DMS 273 (cell line): ENCODE data around the gene ZNF625.
A peak's percentile ranks its signal among the peaks of the same experiment; 100 is the strongest.

Experiments
- DNase-seq: peaks from one replicate; lab custom pipeline; 2025; ENCODE audit not compliant: unreplicated experiment; lab: John Stamatoyannopoulos, UW

ZNF625 gene

GRCh38 chr19:12156223-12157058 lies at the start of gene ZNF625:
Gene ZNF625, minus strand, starts transcription at chr19:12156734. Its CDS starts 176 bp downstream, at chr19:12156558.
- DNase-seq = peak; percentile 95

DNA sequence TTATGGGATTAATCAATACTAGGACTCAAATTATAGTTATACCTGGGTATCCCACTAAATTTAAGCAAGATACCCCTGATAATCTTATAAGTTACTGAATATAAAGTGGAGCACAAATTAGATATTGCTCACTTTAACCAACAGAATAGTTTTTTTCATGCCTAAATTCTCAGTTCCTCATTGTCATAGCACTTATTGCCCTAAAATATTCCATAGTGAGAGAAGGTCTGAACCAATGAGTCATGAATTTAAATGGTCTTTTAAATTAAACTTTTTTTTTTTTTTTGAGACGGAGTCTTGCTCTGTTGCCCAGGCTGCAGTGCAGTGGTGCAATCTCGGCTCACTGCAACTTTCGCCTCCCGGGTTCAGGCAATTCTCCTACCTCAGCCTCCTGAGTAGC lies 48.8 kb upstream of the ZNF625 start:
- no peak for DNase-seq

- no peak for DNase-seq
Observed at GRCh38 chr19:12202250-12202649, 45.7 kb upstream of the ZNF625 start.

DNA sequence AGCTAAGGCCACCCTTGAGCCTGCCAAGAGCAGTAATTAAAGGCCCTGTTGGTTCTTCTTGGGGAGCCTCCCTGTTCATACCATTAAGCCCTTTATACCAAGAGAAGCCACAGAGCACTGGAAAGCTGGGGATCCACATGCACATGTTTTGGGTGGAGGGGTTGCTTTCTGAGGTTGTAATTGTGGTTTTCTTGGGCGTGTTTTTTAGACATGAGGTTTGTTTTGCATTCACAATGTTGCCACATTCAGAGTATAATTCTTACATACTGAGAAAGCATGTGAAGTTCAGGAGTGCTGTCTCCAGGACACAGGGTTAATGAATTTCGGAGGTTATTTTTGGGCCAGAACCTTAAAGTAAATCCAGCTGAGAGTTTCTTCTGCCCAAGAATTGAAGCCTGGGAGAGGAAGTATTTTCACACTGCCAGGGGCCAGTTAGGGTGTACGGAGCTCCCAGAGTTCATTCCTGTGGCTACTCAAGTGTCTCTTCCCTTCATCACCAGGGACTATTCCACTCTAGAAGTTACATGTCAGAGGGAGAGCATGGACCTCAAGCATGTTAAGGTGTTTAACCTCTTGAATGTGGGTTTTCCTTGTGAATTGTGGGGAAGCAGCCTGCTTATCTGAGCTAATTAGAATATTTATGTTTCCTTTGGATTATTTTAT lies 43.4 kb upstream of the ZNF625 start:
- no peak for DNase-seq

DNA sequence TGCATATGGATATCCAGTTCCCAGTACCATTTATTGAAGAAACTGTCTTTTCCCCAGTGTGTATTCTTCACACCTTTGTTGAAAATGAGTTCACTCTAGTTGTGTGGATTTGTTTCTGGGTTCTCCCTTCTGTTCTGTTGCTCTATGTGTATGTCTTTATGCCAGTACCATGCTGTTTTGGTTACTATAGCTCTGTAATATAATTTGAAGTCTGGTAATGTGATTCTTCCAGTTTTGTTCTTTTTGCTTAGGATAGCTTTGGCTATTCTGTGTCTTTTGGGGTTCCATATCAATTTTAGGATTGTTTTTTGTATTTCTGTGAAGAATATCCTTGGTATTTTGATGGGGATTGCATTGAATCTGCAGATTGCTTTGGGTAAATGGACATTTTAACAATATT lies 41.6 kb upstream of the ZNF625 start:
- no peak for DNase-seq

DNA sequence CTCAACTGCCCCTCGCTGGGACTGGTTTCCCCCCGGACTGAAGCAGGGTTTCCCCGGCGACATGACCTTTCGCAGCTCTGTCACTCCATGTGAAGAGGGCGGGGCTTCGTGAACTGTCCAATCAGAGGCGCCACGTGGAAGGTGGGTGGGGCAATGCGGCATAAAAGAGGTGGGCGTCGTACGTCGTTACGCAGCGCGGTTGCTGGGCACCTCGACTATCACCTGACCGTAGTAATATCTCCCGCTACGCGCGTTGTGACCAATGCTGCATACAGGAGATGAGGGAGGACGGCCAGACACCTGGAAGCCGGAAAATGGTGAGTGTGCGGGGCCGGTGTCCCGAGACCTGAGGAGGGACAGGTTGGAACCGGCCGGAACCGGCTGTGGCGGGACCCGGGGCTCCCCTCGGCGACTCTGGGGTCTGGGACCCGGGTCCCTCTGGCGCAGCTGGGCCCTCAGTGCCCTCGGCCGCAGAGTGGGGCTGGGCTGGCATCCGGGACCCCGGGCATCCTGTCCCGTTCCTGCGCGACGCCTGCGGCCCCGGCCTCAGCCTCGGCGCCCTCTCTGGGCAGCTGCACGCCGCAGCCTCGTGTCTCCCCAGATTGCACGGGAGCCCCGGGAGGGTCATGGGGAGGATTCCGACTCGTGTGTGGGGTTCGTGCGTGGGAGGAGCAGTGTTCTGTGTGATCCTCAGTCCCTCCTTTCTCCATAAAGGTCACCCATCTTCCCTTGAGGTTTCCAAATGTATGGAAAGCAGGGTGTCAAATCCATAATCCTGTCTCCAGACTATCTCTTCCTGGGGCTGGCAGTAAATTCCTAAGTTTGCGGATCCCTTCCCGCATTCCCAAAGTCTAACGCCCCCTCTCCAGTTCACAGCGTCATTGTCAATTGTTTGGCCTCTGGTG lies 38.5 kb upstream of the ZNF625 start:
- DNase-seq = no peak

DNA sequence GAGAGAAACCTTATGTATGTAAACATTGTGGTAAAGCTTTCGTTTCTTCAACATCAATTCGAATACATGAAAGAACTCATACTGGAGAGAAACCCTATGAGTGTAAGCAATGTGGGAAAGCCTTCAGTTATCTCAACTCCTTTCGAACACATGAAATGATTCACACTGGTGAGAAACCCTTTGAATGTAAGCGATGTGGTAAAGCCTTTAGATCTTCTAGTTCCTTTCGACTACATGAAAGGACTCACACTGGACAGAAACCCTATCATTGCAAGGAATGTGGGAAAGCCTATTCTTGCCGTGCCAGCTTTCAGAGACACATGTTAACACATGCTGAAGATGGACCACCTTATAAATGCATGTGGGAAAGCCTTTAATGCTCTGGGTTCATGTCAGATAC lies 31.1 kb upstream of the ZNF625 start:
- DNase-seq = peak; percentile 8

- DNase-seq = no peak
Observed at GRCh38 chr19:12180377-12180776, 23.8 kb upstream of the ZNF625 start.

DNA sequence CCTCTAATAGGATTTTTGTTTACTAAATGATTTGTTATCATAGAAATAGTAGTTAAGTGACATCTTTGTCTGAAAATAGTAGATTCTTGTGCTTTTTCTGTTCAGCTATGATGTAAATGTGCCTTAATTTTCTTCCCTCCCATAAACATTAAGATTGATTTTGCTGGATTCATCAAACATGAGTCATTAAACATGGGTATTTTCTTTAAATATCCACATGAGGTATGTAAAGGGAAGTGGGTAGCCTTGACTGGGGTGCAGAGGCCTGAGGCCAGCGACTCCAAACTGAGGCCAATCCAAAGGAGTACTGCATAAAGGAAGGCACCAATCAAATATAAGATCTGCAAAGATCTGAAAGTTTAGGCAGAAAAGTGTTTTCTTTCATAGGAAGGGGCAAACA lies 10.1 kb upstream of the ZNF625 start:
- DNase-seq = no peak

- peak; percentile 23 for DNase-seq
Observed at GRCh38 chr19:12163826-12164225, 7.3 kb upstream of the ZNF625 start.

- DNase-seq = peak; percentile 98
Observed at GRCh38 chr19:12162882-12163806, 6.6 kb upstream of the ZNF625 start, which contains the start of gene ZNF136. Gene ZNF136, plus strand, starts transcription at chr19:12163096. Its CDS starts 108 bp downstream, at chr19:12163204.

DNA sequence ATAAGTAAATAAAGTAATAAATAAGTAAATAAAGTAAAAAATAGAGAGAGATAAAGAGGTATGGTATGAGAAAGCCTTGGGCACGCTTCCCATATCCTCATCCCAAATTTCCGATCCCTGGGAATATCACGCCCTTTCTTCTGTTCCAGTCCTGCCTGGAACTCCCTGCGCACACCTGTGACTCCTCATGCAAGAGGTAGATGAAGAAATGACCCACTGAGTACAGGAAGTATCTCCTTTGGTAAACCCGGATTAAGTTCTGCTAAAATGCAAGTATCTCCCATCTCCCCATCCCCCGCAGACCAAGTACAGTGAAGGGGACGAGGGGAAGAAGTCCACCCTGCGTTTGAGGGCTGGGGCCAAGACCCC lies 6.0 kb upstream of the ZNF625 start:
- DNase-seq = no peak

- peak; percentile 13 for DNase-seq
Observed at GRCh38 chr19:12159773-12160414, 3.4 kb upstream of the ZNF625 start.

DNA sequence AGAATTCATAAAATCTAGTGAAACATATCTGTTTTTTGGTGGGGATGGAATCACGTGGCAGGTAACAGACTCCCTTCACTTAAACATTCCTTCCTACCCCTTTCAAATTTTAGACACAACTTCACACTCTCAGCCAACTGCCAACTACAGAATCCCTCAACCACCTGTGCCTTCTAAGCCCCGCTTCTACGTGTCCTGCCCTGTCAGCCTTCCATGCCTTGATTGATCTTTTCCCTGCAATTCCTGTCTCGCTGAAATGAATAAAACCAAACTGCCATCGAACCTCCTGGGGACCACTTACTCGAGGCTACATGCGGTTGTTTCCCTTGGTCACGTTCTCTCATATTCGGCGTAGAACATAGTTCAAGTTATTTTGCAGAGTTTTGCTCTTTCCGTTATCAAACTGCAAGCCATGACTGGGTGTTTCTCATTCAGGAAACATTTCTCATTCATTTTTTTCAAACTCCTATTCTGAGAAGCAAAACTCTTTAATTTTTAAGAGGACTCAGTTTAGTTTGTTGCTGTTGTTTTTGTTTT lies 1.1 kb downstream of the ZNF625 start:
- no peak for DNase-seq

DNA sequence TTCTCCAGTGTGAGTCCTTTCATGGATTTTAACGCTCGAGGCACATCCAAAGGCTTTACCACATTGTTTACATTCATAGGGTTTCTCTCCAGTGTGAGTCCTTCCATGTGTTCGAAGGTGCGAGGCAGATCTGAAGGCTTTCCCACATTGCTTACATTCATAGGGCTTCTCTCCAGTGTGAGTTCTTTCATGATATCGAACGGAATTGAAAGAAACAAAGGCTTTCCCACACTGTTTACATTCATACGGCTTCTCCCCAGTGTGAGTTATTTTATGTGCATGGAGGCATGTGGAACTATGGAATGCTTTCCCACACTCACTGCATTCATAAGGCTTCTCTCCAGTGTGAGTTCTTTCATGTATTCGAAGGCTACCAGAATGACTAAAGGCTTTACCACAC lies 11.2 kb downstream of the ZNF625 start:
- DNase-seq = no peak

DNA sequence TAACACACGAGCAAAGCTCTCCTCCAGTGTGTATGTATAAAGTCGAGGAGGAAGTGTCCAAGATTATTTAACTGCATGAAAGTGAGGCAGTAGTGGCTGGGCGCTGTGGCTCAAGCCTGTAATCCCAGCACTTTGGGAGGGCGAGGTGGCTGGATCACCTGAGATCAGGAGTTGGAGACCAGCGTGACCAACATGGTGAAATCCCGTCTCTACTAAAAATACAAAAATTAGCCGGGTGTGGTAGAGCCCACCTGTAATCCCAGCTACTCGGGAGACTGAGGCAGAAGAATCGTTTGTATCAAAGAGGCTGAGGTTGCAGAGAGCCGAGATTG lies 15.2 kb downstream of the ZNF625 start:
- DNase-seq = no peak

DNA sequence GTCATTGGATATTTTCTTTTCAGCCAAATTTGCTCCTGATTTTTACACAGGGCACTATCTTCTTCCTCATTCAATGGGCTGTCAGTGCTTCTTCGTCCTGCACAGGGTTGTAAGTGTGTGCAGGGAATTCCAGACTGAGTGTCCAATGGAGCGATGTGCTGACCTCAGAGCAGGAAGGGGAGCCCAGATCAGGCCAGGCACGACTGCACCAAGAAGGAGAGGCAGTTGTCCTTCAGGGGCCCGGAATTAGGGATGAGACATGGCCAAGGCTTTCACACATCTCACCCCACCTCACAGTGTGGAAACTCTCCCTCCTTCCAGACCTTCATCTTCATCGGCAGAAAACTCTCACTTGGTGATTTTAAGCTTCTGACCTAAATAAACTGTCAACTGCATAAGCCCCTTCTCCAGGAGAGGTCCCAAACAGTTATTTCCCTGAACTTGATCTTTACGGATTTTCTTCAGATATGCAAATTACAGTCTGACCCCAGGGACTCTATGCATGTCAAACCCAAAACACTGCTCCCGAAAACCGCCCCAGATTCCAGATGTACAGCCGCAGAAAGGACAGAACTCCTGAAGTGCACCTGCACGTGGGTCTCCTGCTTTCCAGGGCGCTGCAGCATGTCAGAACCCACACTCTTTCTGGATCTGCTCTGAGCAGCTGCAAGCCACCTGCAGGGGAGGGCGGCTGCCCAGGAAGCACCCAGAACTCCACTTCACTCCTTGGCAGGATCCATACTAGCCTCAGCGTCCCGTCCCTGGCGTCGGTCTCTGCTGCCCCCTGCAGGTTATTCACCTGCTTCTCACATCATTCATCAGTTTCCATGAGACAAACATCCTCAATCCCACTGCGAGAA lies 15.8 kb downstream of the ZNF625 start:
- DNase-seq = peak; percentile 94

DNA sequence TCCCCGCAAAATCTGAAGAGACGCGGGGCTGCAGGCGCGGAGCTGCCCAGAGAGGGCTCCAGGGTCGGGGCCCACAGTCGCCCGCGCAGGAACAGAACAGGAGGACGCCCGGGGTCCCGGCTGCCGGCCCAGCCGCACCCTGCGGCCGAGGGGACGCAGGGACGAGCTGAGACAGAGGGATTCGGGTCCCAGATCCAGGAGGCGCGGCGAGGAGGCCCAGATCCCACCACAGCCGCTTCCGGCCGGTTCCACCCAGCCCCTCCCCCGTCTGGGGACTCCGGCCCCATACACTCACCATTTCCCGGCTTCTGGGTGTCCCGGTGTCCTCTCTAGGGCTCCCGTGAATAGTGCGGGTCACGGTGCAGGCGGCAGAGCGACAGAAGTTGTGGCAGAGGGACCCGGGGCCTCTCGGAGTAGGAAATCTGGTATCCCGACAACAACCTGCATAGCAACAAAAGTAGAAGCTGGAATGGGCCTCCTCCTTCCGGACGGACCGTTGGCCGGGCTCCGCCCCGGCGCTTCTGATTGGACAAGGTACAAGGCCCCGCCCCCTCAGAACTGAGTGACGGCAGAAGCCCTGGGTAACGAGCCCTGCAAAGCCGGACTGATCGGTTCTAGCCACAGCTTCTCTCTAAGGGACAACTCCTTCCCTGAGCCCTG lies 16.5 kb downstream of the ZNF625 start, which contains the start of gene ZNF20:
Gene ZNF20 (minus strand): TSS at position 466 of the 660 bp plus-strand sequence. CDS start 168 bp downstream, at position 298.
- peak; percentile 98 for DNase-seq
